B cell (primary cell): ENCODE data around the gene ARL14.

ENCODE experiments used
- EZH2 ChIP-seq: IDR thresholded peaks from 2 replicates; pipeline ENCODE4 v1.6.1; 2012; ENCODE audit warnings: borderline replicate concordance, low read depth, mild to moderate bottlenecking, moderate library complexity, low read length; ENCODE audit not compliant: insufficient read depth, poor library complexity, severe bottlenecking
- TF ChIP-seq, protein P1 (sequence below): fragments of 200-600 bp; IDR thresholded peaks from one replicate; pipeline ENCODE4 v1.8.0; 2022; ENCODE audit warnings: antibody characterized with exemption, mild to moderate bottlenecking

DNA sequence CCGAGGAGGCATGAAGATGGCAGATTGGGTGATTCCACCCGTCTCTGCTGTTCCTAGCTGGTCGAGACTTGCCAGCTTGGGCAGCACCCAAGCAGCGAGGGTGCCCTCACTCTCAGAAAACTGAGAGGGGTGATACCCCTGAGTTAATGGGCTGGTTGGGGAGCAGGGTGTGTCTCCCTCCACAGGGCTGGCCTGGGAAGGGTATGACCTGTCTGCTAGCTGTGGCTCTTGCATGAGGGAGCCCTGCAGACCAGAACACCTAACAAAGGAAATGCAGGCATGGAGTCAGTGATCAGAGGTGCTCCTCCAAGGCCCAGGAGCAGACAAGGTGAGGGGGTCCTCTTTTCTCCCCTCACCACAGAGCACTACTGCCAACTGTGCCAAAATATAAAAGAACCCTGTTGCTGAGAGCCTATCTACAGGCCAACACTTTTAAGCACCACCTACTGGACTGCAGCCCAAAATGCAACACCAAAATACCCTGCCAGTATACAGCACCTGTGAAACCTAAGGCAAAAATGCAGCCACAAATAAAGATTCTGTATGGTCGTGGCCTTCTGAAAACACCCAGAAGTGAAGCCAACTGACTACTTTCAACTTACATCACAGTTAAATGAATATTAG, 43.3 kb downstream of the ARL14 start:
- TF ChIP-seq, protein P1, sequence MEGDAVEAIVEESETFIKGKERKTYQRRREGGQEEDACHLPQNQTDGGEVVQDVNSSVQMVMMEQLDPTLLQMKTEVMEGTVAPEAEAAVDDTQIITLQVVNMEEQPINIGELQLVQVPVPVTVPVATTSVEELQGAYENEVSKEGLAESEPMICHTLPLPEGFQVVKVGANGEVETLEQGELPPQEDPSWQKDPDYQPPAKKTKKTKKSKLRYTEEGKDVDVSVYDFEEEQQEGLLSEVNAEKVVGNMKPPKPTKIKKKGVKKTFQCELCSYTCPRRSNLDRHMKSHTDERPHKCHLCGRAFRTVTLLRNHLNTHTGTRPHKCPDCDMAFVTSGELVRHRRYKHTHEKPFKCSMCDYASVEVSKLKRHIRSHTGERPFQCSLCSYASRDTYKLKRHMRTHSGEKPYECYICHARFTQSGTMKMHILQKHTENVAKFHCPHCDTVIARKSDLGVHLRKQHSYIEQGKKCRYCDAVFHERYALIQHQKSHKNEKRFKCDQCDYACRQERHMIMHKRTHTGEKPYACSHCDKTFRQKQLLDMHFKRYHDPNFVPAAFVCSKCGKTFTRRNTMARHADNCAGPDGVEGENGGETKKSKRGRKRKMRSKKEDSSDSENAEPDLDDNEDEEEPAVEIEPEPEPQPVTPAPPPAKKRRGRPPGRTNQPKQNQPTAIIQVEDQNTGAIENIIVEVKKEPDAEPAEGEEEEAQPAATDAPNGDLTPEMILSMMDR, result no peak
- TF ChIP-seq EZH2, result no peak
